HepG2 (cell line): ENCODE measurements around the gene DNMT3A. TPM values are rescaled to one million over a fixed set of nuclear protein-coding genes. Genes with fewer than 3 reads are reported as not detected.

Experiments used
- ATAC-seq: fragments of 200-7000 bp; cut with Tn5 transposase; 3 replicates; pipeline ENCODE4 v1.9.1; 2020; ENCODE audit warnings: mild to moderate bottlenecking, moderate library complexity
- BruUV-seq: library from RNA; stranded (reverse); fragments of 400-500 nt; replicated peaks from 2 replicates; lab custom pipeline; 2021; lab: Mats Ljungman, UMichigan
- CTCF ChIA-PET: fragments of 300-600 bp; formaldehyde crosslinking; extraction: SDS; loops from one replicate; lab custom pipeline; 2021; ENCODE audit warnings: low total read pairs, inconsistent platforms, low intra/inter-chr PET ratio; lab: Yijun Ruan, JAX
- POLR2A ChIA-PET: fragments of 350-600 bp; sonication (Branson Sonifier 250); formaldehyde crosslinking; loops from one replicate; lab custom pipeline; 2020; ENCODE audit warnings: antibody characterized with exemption, inconsistent platforms; lab: Yijun Ruan, JAX
- DNase-seq: peaks from one replicate; pipeline ENCODE4 v3.0.0-alpha.2; 2015; ENCODE audit warnings: low spot score
- FAIRE-seq: peaks from 3 replicates; lab custom pipeline; 2011; peaks lifted over from hg19 to GRCh38; lab: Jason Lieb, UNC
- H2AFZ ChIP-seq: one replicate; pipeline ENCODE4 v1.6.1; 2011; ENCODE audit warnings: low read length, inconsistent platforms
- H3K27ac ChIP-seq: fragments of 300-600 bp; 3 replicates; pipeline ENCODE4 v1.8.0; 2011; ENCODE audit warnings: mixed run types, mild to moderate bottlenecking, mixed read lengths, low read length, inconsistent platforms; ENCODE audit not compliant: insufficient read depth; ENCODE audit errors: extremely low read length
- H3K27me3 ChIP-seq, 2 experiments: fragments of 200-600 bp in 1 of 2; 2 replicates in 1 of 2; 3 replicates in 1 of 2; pipeline versions ENCODE4 v1.6.0 to v1.8.0; 2011; ENCODE audit warnings: low read length in 2 of 2, mild to moderate bottlenecking in 2 of 2, moderate library complexity in 2 of 2, inconsistent platforms in 1 of 2; ENCODE audit not compliant: insufficient read depth in 2 of 2, control insufficient read depth in 1 of 2
- H3K36me3 ChIP-seq, 2 experiments: fragments of 200-600 bp in 1 of 2; replicated peaks in 1 of 2; 2 replicates in 1 of 2; 3 replicates in 1 of 2; pipeline versions ENCODE4 v1.5.1 to v1.8.0; 2011; ENCODE audit warnings: low read length in 2 of 2, inconsistent platforms in 1 of 2; ENCODE audit not compliant: insufficient read depth in 2 of 2, control insufficient read depth in 1 of 2
- H3K4me1 ChIP-seq: 2 replicates; pipeline ENCODE4 v1.5.1; 2012; ENCODE audit warnings: low read length, inconsistent platforms; ENCODE audit not compliant: insufficient read depth
- H3K4me2 ChIP-seq: 2 replicates; pipeline ENCODE4 v1.6.0; 2011; ENCODE audit warnings: low read depth, low read length, inconsistent platforms
- H3K4me3 ChIP-seq, 3 experiments: fragments of 200-600 bp in 1 of 3; sonication (generic), shearing (Covaris generic) in 1 of 3; replicated peaks in 1 of 3; 2 replicates each; pipeline ENCODE4 v1.5.1; 2011 to 2016; ENCODE audit warnings: low read length in 3 of 3, inconsistent platforms in 2 of 3, low read depth in 2 of 3, mild to moderate bottlenecking in 2 of 3, control low read depth in 1 of 3, mixed read lengths in 1 of 3; ENCODE audit not compliant: insufficient read depth in 1 of 3
- H3K79me2 ChIP-seq: one replicate; pipeline ENCODE4 v1.6.1; 2011; ENCODE audit warnings: low read length, inconsistent platforms; ENCODE audit not compliant: insufficient read depth
- H3K9ac ChIP-seq: 2 replicates; pipeline ENCODE4 v1.6.0; 2011; ENCODE audit warnings: mild to moderate bottlenecking, low read depth, low read length, inconsistent platforms; ENCODE audit not compliant: insufficient read depth
- H3K9me3 ChIP-seq: 2 replicates; pipeline ENCODE4 v1.5.1; 2012; ENCODE audit warnings: mild to moderate bottlenecking, low read length
- H4K20me1 ChIP-seq: 2 replicates; pipeline ENCODE4 v1.6.0; 2011; ENCODE audit warnings: inconsistent platforms, mild to moderate bottlenecking, low read length, moderate library complexity; ENCODE audit not compliant: insufficient read depth
- MNT ChIP-seq: fragments of 450-650 bp; IDR thresholded peaks from 2 replicates; pipeline ENCODE4 v1.6.1; 2016
- MTF2 ChIP-seq: sonication (generic); formaldehyde crosslinking; IDR thresholded peaks from 2 replicates; pipeline ENCODE4 v1.5.0; 2020; ENCODE audit warnings: missing genetic modification reagents, borderline replicate concordance
- MXD4 ChIP-seq: IDR thresholded peaks from 2 replicates; pipeline ENCODE4 v1.6.1; 2016; ENCODE audit warnings: mild to moderate bottlenecking, missing biosample characterization, missing genetic modification reagents
- XBP1 ChIP-seq: sonication (generic); formaldehyde crosslinking; IDR thresholded peaks from 2 replicates; pipeline ENCODE4 v1.5.0; 2020; ENCODE audit warnings: missing genetic modification reagents
- ZFP36L1 ChIP-seq: sonication (generic); formaldehyde crosslinking; IDR thresholded peaks from 2 replicates; pipeline ENCODE4 v1.8.0; 2022; ENCODE audit warnings: mild to moderate bottlenecking, missing genetic modification reagents, moderate library complexity
- WGBS: methylation state at CpG from one replicate; pipeline ENCODE4 v1.1.6; 2017; ENCODE audit warnings: low lambda C conversion rate; 5-methylcytosine and 5-hydroxymethylcytosine counted together
- in situ Hi-C: cut with HindIII; loops from 2 replicates; pipeline ENCODE4 v1.10.0; 2017; ENCODE audit warnings: low pct_unique_long_range_greater_than_20kb; ENCODE audit not compliant: extremely low pct_ligation_motif_present
- intact Hi-C: fragments of 100-400 bp; cut with micrococcal nuclease; formaldehyde crosslinking; loops from one replicate; pipeline ENCODE4 v1.10.0; 2022; ENCODE audit not compliant: unreplicated experiment
- microRNA counts: library from miRNA; unstranded; fragments of <30 nt; microRNA quantifications from one replicate; lab custom pipeline; 2015
- microRNA-seq: library from miRNA; unstranded; fragments of <30 nt; microRNA quantifications from one replicate; pipeline ENCODE4, GENCODE V29; 2020
- polyA plus RNA-seq, 8 experiments: library from polyadenylated mRNA; depleted of rRNA in 3 of 8; stranded (reverse) in 7 of 8; unstranded in 1 of 8; fragments of >200 nt; fragmentation: Illumina TruSeq in 4 of 8; extraction: Trizol in 4 of 8; gene quantifications; 2 replicates each; pipeline versions ENCODE4 v1.2.1 to v1.2.3, GENCODE V29; 2011 to 2016; ENCODE audit warnings: low read depth in 4 of 8, missing spikeins in 1 of 8, mixed read lengths in 1 of 8; ENCODE audit not compliant: insufficient read depth in 1 of 8
- small RNA-seq, 3 experiments: library from RNA; depleted of rRNA; stranded (forward); fragments of <200 nt; gene quantifications; one replicate each; pipeline ENCODE3, GENCODE V24; 2012; ENCODE audit warnings: low read depth in 2 of 3, low replicate concordance in 1 of 3; ENCODE audit not compliant: insufficient read length in 3 of 3, insufficient read depth in 2 of 3
- total RNA-seq, 5 experiments: library from RNA; depleted of rRNA; stranded (reverse); fragments of >200 nt; fragmentation: Illumina TruSeq; extraction: Trizol; gene quantifications; 2 replicates each; pipeline ENCODE4 v1.2.3, GENCODE V29; 2016; ENCODE audit warnings: low read depth in 1 of 5

The DNMT3A gene
- total and polyA plus RNA-seq, 2 of the 13 experiments (the other 11 are each of a cell fraction or from before 2014, with no cell fraction given): 14.7 to 29.1 TPM

GRCh38 chr2:25184254-25184653 lies 157.5 kb downstream of the DNMT3A start:
- ChIA-PET POLR2A (no interaction called here), CTCF (no interaction called here)
- Histone ChIP-seq H3K27ac (no peak overlapping the region), H3K79me2 (no peaks in the 10 kb centered on the region), H3K4me1 (no peaks in the 10 kb centered on the region), H3K4me3 (no peak overlapping the region), H3K27me3 (peaks cover 1 to 11% of the 10 kb centered on the region in 2 experiments; a peak in 3 of 5 replicates), H3K36me3 (no peaks in the 10 kb centered on the region), H3K9me3 (peaks cover 7% of the 10 kb centered on the region; the same call in 1 of the 2 replicates), H2AFZ (no peak overlapping the region), H3K9ac (no peak overlapping the region), H3K4me2 (no peak overlapping the region), H4K20me1 (no peaks in the 10 kb centered on the region)
- 0 out of 2 replicates have a peak, but pooled peaks have one; percentile 17 for TF ChIP-seq MNT
- no peak for TF ChIP-seq MTF2 (CRISPR knock-in tag)
- no peak for TF ChIP-seq ZFP36L1 (CRISPR knock-in tag)
- 37% methylated on average over 5 of the region's 5 CpGs for WGBS
- peak; percentile 40; the same call in 2 of the 3 replicates for ATAC-seq
- intact Hi-C loops (no loop called here), in situ Hi-C loops (no loop called here)
- FAIRE-seq: no peak
- BruUV-seq: no TSS peak
- no peak for DNase-seq

- Histone ChIP-seq H3K27me3 (peaks cover 8 to 28% of the 10 kb centered on the region in 2 experiments; a peak in 3 of 5 replicates), H3K4me1 (no peaks in the 10 kb centered on the region), H3K4me2 (no peak overlapping the region), H3K36me3 (no peaks in the 10 kb centered on the region), H3K79me2 (no peaks in the 10 kb centered on the region), H2AFZ (no peak overlapping the region), H3K27ac (no peak overlapping the region), H3K4me3 (no peak overlapping the region), H4K20me1 (no peaks in the 10 kb centered on the region), H3K9ac (no peak overlapping the region), H3K9me3 (peaks cover 7% of the 10 kb centered on the region; the same call in 1 of the 2 replicates)
- CTCF ChIA-PET: no interaction called here
- WGBS: 18% methylated on average over 10 of the region's 10 CpGs
- no peak for TF ChIP-seq MXD4 (CRISPR knock-in tag)
- TF ChIP-seq XBP1 (CRISPR knock-in tag): no peak
- intact Hi-C loops: no loop called here
- ATAC-seq (no peak), DNase-seq (no peak), FAIRE-seq (no peak)
- POLR2A ChIA-PET: no interaction called here
- BruUV-seq: no TSS peak
- in situ Hi-C loops: no loop called here
These were observed 162.7 kb downstream of the DNMT3A start for GRCh38 chr2:25178976-25179375.

MicroRNAs within 50 kb of the gene (microRNA counts, 767-probe panel; counts per million panel counts)
- microRNA hsa-miR-1301 (lab: Ali Mortazavi, UCI): not detected

Small RNA genes lying within 50 kb of the gene (microRNA-seq; reads per million reads assigned to microRNA genes)
- 113 reads per million, percentile 74 among the genes with 10 or more reads in this experiment for gene MIR1301

Small RNA genes lying within 50 kb of the gene (small RNA-seq; reads per million reads assigned to genes)
- 0 to 2.9 (median 0.65) reads per million in 3 experiments for gene MIR1301

Other genes with a start within 250 kb of the DNMT3A start
- not detected in 2 replicates for gene POMC, start 173.3 kb downstream of the DNMT3A start, total RNA-seq (2016; rRNA removed; fragmentation: Illumina TruSeq; extraction: Trizol)
- not detected in 2 replicates for gene POMC, start 173.3 kb downstream of the DNMT3A start, polyA plus RNA-seq (2011; rRNA removed)